ENCODE results near the gene ATL1.
A peak's percentile ranks its signal among the peaks of the same experiment; 100 is the strongest.

The ATL1 gene

DNA sequence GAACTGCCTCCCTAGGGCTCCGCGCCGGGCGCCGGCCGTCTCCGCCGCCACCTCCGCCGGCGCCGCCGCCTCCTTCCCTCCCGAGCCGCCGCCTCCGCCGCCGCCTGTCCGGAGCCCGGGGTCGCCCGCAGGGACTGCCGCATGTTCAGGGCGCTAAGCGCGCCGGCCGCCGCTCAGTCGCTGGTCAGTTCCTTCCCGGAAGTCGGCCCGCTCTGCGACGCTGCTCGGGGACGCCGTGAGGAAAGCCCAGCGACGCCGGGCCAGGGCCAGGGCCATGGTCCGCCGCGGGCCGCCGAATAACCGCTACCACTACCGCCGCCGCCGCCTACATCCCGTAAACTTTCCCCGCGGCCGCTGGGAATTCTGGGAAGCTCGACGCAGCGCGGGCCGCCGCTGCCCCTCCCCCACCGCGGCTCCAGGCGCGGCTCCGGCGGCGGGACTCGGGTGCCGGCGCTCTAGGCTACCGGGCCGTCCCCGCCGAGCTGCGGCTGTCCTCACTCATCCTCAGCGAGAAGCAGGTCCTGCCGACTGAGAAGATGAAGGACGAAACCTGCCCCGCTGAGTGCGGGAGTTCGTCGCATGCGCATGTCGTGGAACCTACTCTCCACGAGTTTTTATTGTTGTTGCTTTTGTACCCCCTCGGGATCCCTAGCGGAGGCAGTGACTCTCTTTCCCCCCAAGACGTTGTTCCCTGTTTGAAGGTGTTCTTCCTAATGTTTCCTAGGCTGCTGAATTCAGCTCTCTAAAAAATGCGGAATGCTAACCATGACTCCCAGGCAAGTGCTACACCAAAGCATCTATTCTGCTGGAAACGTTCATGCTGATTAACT is 108.3 kb downstream of the ATL1 start, which contains the start of gene SAV1:
TSS of gene SAV1 (minus strand) at position 311 of the 830 bp plus-strand sequence. CDS start 339 bp downstream, outside the sequence.
- TF ChIP-seq, protein P1, sequence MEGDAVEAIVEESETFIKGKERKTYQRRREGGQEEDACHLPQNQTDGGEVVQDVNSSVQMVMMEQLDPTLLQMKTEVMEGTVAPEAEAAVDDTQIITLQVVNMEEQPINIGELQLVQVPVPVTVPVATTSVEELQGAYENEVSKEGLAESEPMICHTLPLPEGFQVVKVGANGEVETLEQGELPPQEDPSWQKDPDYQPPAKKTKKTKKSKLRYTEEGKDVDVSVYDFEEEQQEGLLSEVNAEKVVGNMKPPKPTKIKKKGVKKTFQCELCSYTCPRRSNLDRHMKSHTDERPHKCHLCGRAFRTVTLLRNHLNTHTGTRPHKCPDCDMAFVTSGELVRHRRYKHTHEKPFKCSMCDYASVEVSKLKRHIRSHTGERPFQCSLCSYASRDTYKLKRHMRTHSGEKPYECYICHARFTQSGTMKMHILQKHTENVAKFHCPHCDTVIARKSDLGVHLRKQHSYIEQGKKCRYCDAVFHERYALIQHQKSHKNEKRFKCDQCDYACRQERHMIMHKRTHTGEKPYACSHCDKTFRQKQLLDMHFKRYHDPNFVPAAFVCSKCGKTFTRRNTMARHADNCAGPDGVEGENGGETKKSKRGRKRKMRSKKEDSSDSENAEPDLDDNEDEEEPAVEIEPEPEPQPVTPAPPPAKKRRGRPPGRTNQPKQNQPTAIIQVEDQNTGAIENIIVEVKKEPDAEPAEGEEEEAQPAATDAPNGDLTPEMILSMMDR (conservative IDR thresholded peaks at IDR 0.05; ENCODE audit: control insufficient read depth, insufficient read depth, low read depth, low read length), result no peak
- peak within 1 kb of the TSS; percentile 69 for H3K4me3 ChIP-seq (ENCODE audit: control insufficient read depth, low read depth, low read length)
- DNase-seq (ENCODE audit: low read depth), result peak; percentile 83

DNA sequence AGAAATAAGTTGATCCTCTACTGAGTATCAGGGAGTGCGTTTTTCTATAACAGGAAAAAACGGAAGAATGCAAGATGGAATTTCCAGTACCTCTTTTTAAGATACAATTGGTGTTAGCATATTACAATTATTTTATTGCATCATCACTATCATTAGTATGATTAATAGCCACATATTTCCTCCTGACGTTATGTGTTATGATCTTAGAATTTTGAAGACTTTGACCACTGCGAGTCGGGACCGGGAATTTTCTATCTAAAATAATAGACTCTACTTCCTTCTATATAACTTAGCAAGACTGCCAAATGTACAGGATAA is 108.8 kb downstream of the ATL1 start:
- TF ChIP-seq, protein P1 (conservative IDR thresholded peaks at IDR 0.05; ENCODE audit: control insufficient read depth, insufficient read depth, low read depth, low read length), result no peak
- no peak for DNase-seq (ENCODE audit: low read depth)
- peak overlapping the region; percentile 69 for H3K4me3 ChIP-seq (ENCODE audit: control insufficient read depth, low read depth, low read length)

DNA sequence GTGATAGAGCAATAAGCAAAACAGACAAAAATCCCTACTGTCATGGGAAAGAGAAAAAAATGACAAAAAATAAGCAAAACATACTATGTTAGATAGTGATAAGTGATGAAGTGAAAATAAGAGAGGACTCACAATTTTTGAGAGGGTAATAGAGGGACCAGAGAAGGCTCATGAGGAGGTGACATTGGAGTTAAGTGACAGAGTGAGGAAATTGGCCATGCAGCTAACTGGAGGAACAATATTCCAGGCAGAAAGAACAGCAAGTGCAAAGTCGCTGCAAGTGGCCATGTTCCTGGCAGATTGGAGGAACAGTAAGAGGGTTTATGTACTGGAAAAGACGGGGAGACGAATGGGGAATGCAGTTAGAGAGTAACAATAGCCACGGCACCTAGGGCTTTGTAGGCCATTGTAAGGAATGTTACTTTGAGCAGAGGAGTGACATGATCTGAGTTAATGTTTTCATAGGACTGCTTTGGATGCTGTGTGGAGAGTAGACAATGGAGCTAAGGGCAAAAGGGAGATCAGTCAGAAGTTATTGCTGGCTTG is 109.6 kb downstream of the ATL1 start:
- TF ChIP-seq, protein P1 (conservative IDR thresholded peaks at IDR 0.05; ENCODE audit: control insufficient read depth, insufficient read depth, low read depth, low read length), result no peak
- H3K4me3 ChIP-seq (ENCODE audit: control insufficient read depth, low read depth, low read length), result no peak overlapping the region
- no peak for DNase-seq (ENCODE audit: low read depth)

DNA sequence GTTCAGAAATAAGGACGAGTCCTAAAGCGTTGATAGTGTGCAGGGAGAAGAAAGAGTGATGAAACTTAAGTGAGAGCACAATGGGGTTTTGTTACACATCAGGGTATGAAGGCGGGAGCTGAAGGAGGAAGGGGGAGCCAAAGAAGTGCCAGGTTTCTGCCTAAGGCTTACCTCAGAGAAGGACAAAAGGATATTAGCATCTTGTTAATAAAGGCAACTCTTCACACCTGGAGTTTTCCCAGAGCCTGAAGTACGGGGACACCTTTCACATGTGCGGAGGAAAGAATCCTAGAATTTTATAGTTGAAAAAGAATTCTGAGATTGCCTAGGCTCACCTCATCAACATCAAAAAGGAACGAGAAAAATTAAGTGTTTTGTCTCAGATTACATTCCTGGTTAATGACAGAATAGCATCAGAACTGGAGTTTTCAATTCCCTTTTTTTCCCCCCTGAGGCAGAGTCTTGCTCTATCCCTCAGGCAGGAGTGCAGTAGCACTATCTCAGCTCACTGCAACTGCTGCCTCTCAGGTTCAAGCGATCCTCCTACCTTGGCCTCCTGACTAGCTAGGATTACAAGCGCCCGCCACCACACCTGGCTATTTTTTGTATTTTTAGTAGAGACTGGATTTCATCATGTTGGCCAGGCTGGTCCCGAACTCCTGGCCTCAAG is 110.4 kb downstream of the ATL1 start:
- no peak for DNase-seq (ENCODE audit: low read depth)
- H3K4me3 ChIP-seq (ENCODE audit: control insufficient read depth, low read depth, low read length), result no peak overlapping the region
- TF ChIP-seq, protein P1 (conservative IDR thresholded peaks at IDR 0.05; ENCODE audit: control insufficient read depth, insufficient read depth, low read depth, low read length), result no peak

DNA sequence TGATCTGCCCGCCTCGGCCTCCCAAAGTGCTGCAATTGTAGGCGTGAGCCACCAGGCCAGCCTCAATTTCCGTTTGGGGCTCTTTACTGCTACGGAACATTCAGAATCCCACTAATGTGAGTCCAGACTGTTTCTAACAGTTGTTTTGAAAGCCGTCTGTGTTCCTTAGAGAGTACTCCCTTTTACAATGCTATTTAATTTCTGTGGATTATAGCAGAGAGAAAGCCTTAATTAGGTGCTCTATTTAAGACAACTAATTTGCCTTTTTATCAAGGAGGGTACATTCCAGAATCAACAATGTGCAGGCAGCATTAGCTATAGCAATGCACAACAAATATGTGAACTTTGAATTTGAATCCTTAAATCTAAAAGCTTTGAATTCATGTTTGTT is 110.9 kb downstream of the ATL1 start:
- DNase-seq (ENCODE audit: low read depth), result no peak
- TF ChIP-seq, protein P1 (conservative IDR thresholded peaks at IDR 0.05; ENCODE audit: control insufficient read depth, insufficient read depth, low read depth, low read length), result no peak
- H3K4me3 ChIP-seq (ENCODE audit: control insufficient read depth, low read depth, low read length), result no peak overlapping the region

DNA sequence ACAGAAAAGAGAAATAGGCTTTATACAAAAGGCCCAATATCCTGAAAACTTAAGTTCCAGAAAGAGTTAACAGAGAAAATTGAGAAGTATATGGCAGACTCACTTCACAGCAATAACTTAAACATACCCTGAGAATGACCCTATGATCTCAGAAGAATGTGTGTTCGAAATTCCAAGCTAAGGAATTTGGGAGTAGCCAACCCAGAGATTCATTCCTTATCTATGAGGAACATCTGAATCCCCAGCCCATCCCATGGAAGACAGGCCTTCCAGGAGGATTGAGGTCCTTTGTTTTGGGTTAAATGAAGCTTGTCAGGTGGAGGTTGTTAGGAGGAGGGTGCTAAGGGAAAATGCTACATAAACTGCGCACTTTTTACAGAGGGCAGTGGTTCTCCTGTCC is 115.7 kb downstream of the ATL1 start:
- TF ChIP-seq, protein P1 (conservative IDR thresholded peaks at IDR 0.05; ENCODE audit: control insufficient read depth, insufficient read depth, low read depth, low read length), result no peak
- no peak overlapping the region for H3K4me3 ChIP-seq (ENCODE audit: control insufficient read depth, low read depth, low read length)
- no peak for DNase-seq (ENCODE audit: low read depth)
